Measurements from ENCODE around the gene KIAA1671. TPM values are rescaled to one million over a fixed set of nuclear protein-coding genes. Genes with fewer than 3 reads are reported as not detected.

KIAA1671 gene
- total RNA-seq, 1 donor from 2014 or later: 40.7 TPM

DNA sequence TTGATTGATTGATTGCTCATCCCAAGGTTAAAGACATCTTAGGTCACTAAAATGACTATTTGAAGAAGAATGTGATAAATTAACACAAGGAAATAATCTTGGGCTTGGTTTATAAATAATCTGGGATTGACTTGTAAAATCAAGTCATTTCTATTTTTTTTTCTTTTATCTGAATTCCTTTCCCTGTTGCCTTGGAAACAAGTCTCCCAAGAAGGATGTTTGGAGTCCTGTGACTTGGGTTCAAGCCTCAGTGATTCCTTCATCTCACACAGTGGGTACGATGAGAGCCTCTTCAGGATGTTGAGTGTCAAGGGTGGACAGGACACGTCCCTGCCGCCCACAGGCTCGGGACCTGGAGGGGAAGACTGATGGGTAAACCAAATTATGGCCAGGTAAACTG, 149.0 kb downstream of the KIAA1671 start:
- intact Hi-C loops (cut with DNase I): no loop called here
- H3K27ac ChIP-seq: no peak overlapping the region
- no peaks in the 10 kb centered on the region for H3K36me3 ChIP-seq
- H3K4me1 ChIP-seq: no peaks in the 10 kb centered on the region
- ATAC-seq (no peak), DNase-seq (no peak)
- H3K4me3 ChIP-seq: no peak overlapping the region
- H3K9me3 ChIP-seq: no peaks in the 10 kb centered on the region
- H3K27me3 ChIP-seq (ENCODE audit: low read depth): no peaks in the 10 kb centered on the region
- TF ChIP-seq, protein P1, sequence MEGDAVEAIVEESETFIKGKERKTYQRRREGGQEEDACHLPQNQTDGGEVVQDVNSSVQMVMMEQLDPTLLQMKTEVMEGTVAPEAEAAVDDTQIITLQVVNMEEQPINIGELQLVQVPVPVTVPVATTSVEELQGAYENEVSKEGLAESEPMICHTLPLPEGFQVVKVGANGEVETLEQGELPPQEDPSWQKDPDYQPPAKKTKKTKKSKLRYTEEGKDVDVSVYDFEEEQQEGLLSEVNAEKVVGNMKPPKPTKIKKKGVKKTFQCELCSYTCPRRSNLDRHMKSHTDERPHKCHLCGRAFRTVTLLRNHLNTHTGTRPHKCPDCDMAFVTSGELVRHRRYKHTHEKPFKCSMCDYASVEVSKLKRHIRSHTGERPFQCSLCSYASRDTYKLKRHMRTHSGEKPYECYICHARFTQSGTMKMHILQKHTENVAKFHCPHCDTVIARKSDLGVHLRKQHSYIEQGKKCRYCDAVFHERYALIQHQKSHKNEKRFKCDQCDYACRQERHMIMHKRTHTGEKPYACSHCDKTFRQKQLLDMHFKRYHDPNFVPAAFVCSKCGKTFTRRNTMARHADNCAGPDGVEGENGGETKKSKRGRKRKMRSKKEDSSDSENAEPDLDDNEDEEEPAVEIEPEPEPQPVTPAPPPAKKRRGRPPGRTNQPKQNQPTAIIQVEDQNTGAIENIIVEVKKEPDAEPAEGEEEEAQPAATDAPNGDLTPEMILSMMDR (IDR thresholded peaks at IDR 0.05): no peak

- TF ChIP-seq, protein P1 (IDR thresholded peaks at IDR 0.05): no peak
- ATAC-seq (no peak), DNase-seq (no peak)
- H3K36me3 ChIP-seq: no peaks in the 10 kb centered on the region
- no peak overlapping the region for H3K27ac ChIP-seq
- no peak overlapping the region for H3K4me3 ChIP-seq
- intact Hi-C loops (cut with DNase I): no loop called here
- no peaks in the 10 kb centered on the region for H3K9me3 ChIP-seq
- no peaks in the 10 kb centered on the region for H3K27me3 ChIP-seq (ENCODE audit: low read depth)
- no peaks in the 10 kb centered on the region for H3K4me1 ChIP-seq
These were observed 149.5 kb downstream of the KIAA1671 start for GRCh38 chr22:25101986-25102385.

DNA sequence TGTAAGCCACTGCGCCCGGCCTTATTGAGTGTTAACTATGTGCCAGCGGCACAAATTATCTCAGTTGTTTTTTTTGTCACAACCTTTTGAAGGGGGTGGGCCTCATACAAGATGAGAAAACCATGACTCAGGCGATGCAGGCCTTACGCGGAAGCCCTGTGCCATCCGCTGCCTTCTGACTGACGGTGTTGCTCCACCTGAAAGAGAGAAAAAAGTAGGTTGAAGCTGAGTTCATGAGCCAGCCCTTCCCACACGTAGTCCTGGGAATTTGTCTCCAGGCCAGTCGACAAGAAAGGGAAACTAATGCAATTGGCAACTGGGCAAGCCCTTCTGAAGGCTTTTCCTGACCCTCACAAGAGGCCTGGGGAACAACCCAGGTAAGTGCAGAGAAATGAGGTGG, 150.2 kb downstream of the KIAA1671 start:
- ATAC-seq (no peak), DNase-seq (no peak)
- no peak overlapping the region for H3K4me3 ChIP-seq
- no peaks in the 10 kb centered on the region for H3K9me3 ChIP-seq
- intact Hi-C loops (cut with DNase I): no loop called here
- no peaks in the 10 kb centered on the region for H3K4me1 ChIP-seq
- H3K36me3 ChIP-seq: no peaks in the 10 kb centered on the region
- H3K27me3 ChIP-seq (ENCODE audit: low read depth): no peaks in the 10 kb centered on the region
- no peak overlapping the region for H3K27ac ChIP-seq
- TF ChIP-seq, protein P1 (IDR thresholded peaks at IDR 0.05): no peak

DNA sequence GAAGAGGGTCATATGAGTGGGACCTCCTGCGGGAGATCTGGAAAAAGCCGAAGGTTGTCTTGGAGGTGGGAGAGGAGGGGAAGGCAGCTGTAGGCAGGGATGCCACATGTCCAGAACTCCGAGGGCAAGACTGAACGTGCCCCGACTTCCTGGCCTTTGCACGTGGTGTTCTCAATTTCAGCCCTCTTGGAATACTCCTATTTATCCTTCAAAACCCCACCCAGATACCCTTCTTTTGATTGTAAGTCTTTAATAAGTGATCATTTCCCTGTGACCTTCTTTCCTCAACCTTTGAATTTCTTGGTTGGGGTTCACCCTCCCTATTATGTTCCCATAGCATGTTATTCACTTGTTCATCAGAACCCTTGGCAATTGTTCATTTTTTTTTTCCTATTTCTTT, 151.9 kb downstream of the KIAA1671 start:
- ATAC-seq: no peak
- Histone ChIP-seq H3K4me1 (no peaks in the 10 kb centered on the region), H3K36me3 (no peaks in the 10 kb centered on the region), H3K27ac (no peak overlapping the region), H3K9me3 (no peaks in the 10 kb centered on the region), H3K4me3 (no peak overlapping the region), H3K27me3 (ENCODE audit: low read depth) (no peaks in the 10 kb centered on the region)
- DNase-seq: no peak
- intact Hi-C loops (cut with DNase I): no loop called here
- TF ChIP-seq, protein P1 (IDR thresholded peaks at IDR 0.05): no peak

DNA sequence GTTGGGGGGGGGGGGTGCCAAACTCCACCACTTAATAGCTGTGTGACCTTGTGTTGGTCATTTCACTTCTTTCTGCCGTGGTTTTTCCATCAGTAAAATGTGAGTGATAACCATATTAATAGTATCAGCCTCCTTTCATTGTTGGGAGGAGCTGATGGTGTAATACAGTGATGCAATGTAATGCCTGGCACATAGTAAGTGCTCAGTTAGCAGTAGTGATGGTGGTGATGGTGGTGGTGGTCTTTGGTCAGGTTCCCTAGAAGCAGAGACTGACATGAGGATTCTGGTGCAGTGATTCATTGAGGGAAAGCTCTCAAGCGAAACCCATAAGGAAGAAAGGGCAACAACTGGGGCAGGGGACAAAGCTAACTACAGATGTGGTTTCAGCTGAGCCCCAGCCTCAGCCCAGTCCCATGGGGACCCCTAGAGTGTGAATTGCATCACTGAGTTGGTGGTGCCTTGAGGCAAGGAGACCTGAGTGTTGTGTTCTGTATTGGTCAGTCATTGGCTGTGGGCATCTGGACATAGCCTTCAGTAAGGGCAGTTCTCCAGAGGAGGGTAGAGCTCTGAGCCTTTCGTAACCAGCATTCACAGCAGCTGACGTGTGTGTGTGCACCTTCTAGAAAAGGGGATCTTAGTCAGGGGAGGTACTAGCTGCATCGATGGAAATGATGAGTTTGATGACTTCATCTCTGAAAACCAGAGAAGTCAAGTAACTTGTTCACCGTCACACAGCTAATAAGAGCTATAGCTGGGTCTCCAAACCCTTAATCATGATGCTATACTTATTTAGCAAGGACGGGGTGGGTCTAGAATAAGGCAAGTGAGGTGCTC, 153.5 kb downstream of the KIAA1671 start:
- DNase-seq: no peak
- H3K4me3 ChIP-seq: no peak overlapping the region
- no peaks in the 10 kb centered on the region for H3K36me3 ChIP-seq
- intact Hi-C loops (cut with DNase I): no loop called here
- H3K27me3 ChIP-seq (ENCODE audit: low read depth): peaks cover 2% of the 10 kb centered on the region
- no peak for ATAC-seq
- TF ChIP-seq, protein P1 (IDR thresholded peaks at IDR 0.05): no peak
- H3K27ac ChIP-seq: no peak overlapping the region
- H3K9me3 ChIP-seq: no peaks in the 10 kb centered on the region
- peaks cover 16% of the 10 kb centered on the region for H3K4me1 ChIP-seq

Measured in lower lobe of right lung (tissue), 2 donors.